ENCODE results near the gene ASIC2.

Gene ASIC2

GRCh38 chr17:33242375-33243124 lies 50.5 kb downstream of the ASIC2 start:
- no peak for DNase-seq

GRCh38 chr17:33241390-33241789 lies 51.7 kb downstream of the ASIC2 start:
- no peak for DNase-seq

GRCh38 chr17:33240362-33240761 lies 52.7 kb downstream of the ASIC2 start:
- DNase-seq: no peak

GRCh38 chr17:33239702-33240101 lies 53.4 kb downstream of the ASIC2 start:
- no peak for DNase-seq

GRCh38 chr17:33234930-33235685 lies 58.0 kb downstream of the ASIC2 start:
- no peak for DNase-seq

GRCh38 chr17:33234233-33234632 lies 58.9 kb downstream of the ASIC2 start:
- no peak for DNase-seq

GRCh38 chr17:33233811-33234177 lies 59.3 kb downstream of the ASIC2 start:
- no peak for DNase-seq

- DNase-seq: no peak
Measured at GRCh38 chr17:33229499-33229898, 63.6 kb downstream of the ASIC2 start.

GRCh38 chr17:33229028-33229427 lies 64.1 kb downstream of the ASIC2 start:
- DNase-seq: no peak

GRCh38 chr17:33228548-33228947 lies 64.5 kb downstream of the ASIC2 start:
- DNase-seq: no peak

- no peak for DNase-seq
Measured at GRCh38 chr17:33227911-33228310, 65.2 kb downstream of the ASIC2 start.

- DNase-seq: no peak
Measured at GRCh38 chr17:33225994-33226393, 67.1 kb downstream of the ASIC2 start.

GRCh38 chr17:33225509-33225908 lies 67.6 kb downstream of the ASIC2 start:
- DNase-seq: no peak

- no peak for DNase-seq
Measured at GRCh38 chr17:33220036-33220435, 73.1 kb downstream of the ASIC2 start.

- no peak for DNase-seq
Measured at GRCh38 chr17:33218698-33219601, 74.1 kb downstream of the ASIC2 start.

- no peak for DNase-seq
Measured at GRCh38 chr17:33217891-33218290, 75.2 kb downstream of the ASIC2 start.

- DNase-seq: no peak
Measured at GRCh38 chr17:33214996-33215395, 78.1 kb downstream of the ASIC2 start.

- no peak for DNase-seq
Measured at GRCh38 chr17:33210285-33210684, 82.8 kb downstream of the ASIC2 start.

GRCh38 chr17:33209671-33210070 lies 83.4 kb downstream of the ASIC2 start:
- no peak for DNase-seq

- DNase-seq: no peak
Measured at GRCh38 chr17:33207231-33207630, 85.9 kb downstream of the ASIC2 start.

- DNase-seq: no peak
Measured at GRCh38 chr17:33205552-33205951, 87.5 kb downstream of the ASIC2 start.

- no peak for DNase-seq
Measured at GRCh38 chr17:33204701-33205100, 88.4 kb downstream of the ASIC2 start.

- DNase-seq: no peak
Measured at GRCh38 chr17:33204156-33204555, 88.9 kb downstream of the ASIC2 start.
